ENCODE results near the gene RPLP2. TPM values are rescaled to one million over a fixed set of nuclear protein-coding genes. Genes with fewer than 3 reads are reported as not detected.

Gene RPLP2
- total RNA-seq, 1 donor, result 220 TPM

- peak; percentile 53 for DNase-seq (ENCODE audit: low read depth)
- H3K4me3 ChIP-seq (ENCODE audit: low read depth, low read length), result peak within 1 kb of the TSS; percentile 70
- no peak for TF ChIP-seq CTCF (IDR thresholded peaks at IDR 0.05; ENCODE audit: insufficient read depth, low read depth, low read length)
Measured at GRCh38 chr11:818396-819128, 8.8 kb downstream of the RPLP2 start, which contains the start of gene PNPLA2. Gene PNPLA2, plus strand, starts transcription at chr11:818914. Its CDS starts 805 bp downstream, at chr11:819719.

DNA sequence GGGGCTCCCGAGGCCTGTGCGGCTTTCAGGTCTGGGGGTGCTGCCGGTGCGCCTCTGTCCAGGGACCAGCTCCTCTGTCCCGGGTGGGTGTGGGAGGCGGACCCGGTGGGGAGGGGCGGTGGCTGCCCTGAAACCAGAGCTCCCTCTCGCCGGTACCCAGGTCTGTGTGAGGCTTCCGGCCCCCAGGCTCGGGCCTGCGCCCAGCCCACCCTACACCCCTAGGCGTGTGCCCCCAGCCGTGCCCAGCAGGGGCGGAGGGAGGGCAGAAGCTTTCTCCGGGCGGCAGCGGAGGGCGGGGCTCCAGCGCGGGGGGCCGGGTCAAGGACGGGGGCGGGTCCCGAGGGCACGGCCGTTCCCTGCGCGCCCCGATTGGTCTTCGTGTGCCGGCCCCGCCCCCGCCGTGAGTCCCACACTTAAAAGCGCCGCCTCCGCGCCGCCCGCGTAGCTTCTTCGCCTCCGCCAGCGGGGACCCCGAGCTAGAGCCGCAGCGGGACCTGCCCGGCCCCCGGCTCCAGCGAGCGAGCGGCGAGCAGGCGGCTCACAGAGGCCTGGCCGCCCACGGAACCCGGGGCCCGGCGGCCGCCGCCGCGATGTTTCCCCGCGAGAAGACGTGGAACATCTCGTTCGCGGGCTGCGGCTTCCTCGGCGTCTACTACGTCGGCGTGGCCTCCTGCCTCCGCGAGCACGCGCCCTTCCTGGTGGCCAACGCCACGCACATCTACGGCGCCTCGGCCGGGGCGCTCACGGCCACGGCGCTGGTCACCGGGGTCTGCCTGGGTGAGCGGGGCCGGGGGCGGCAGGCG, 9.6 kb downstream of the RPLP2 start:
- DNase-seq (ENCODE audit: low read depth), result peak; percentile 85
- TF ChIP-seq CTCF (IDR thresholded peaks at IDR 0.05; ENCODE audit: insufficient read depth, low read depth, low read length), result no peak
- H3K4me3 ChIP-seq (ENCODE audit: low read depth, low read length), result peak overlapping the region; percentile 70

GRCh38 chr11:819943-820649, 10.3 kb downstream of the RPLP2 start:
- no peak for TF ChIP-seq CTCF (IDR thresholded peaks at IDR 0.05; ENCODE audit: insufficient read depth, low read depth, low read length)
- peak; percentile 78 for DNase-seq (ENCODE audit: low read depth)
- peak overlapping the region; percentile 70 for H3K4me3 ChIP-seq (ENCODE audit: low read depth, low read length)

GRCh38 chr11:820655-821511, 11.1 kb downstream of the RPLP2 start:
- peak overlapping the region; percentile 70 for H3K4me3 ChIP-seq (ENCODE audit: low read depth, low read length)
- TF ChIP-seq CTCF (IDR thresholded peaks at IDR 0.05; ENCODE audit: insufficient read depth, low read depth, low read length), result no peak
- DNase-seq (ENCODE audit: low read depth), result no peak

- no peak for DNase-seq (ENCODE audit: low read depth)
- no peak for TF ChIP-seq CTCF (IDR thresholded peaks at IDR 0.05; ENCODE audit: insufficient read depth, low read depth, low read length)
- no peak overlapping the region for H3K4me3 ChIP-seq (ENCODE audit: low read depth, low read length)
Measured at GRCh38 chr11:821512-822371, 12.0 kb downstream of the RPLP2 start.

Data from fibroblast of villous mesenchyme (primary cell).